HepG2 (cell line): ENCODE data around the gene FKBP10. TPM values are rescaled to one million over a fixed set of nuclear protein-coding genes. Genes with fewer than 3 reads are reported as not detected.

ENCODE experiments used
- BORCS8-MEF2B ChIP-seq: sonication (generic); formaldehyde crosslinking; IDR thresholded peaks from 2 replicates; pipeline ENCODE4 v1.8.0; 2022; ENCODE audit warnings: mild to moderate bottlenecking, missing genetic modification reagents
- CBX2 ChIP-seq, 2 experiments: fragments of 200-600 bp in 1 of 2; sonication (generic); formaldehyde crosslinking in 1 of 2; IDR thresholded peaks; 2 replicates each; pipeline versions ENCODE4 v1.7.0 to v1.8.1; 2018 to 2022; ENCODE audit warnings: low read depth in 2 of 2, low read length in 1 of 2, mild to moderate bottlenecking in 1 of 2, missing genetic modification reagents in 1 of 2
- HDAC1 ChIP-seq: sonication (generic); formaldehyde crosslinking; IDR thresholded peaks from 2 replicates; pipeline ENCODE4 v1.5.1; 2020; ENCODE audit warnings: mild to moderate bottlenecking, missing genetic modification reagents
- HNF4G ChIP-seq, 2 experiments: sonication (generic) in 1 of 2; formaldehyde crosslinking in 1 of 2; IDR thresholded peaks; 2 replicates each; pipeline versions ENCODE4 v1.4.0 to v1.6.1; 2011 to 2020; ENCODE audit warnings: borderline replicate concordance in 2 of 2, low read depth in 2 of 2, mild to moderate bottlenecking in 2 of 2, low read length in 1 of 2, missing genetic modification reagents in 1 of 2, moderate library complexity in 1 of 2
- HNRNPK ChIP-seq: fragments of 200-400 bp; formaldehyde crosslinking; IDR thresholded peaks from 2 replicates; pipeline ENCODE4 v1.6.1; 2018; ENCODE audit warnings: low read length, low read depth, moderate library complexity, mild to moderate bottlenecking; ENCODE audit not compliant: poor library complexity, severe bottlenecking
- MYNN ChIP-seq: sonication (generic); formaldehyde crosslinking; IDR thresholded peaks from 2 replicates; pipeline ENCODE4 v1.4.0; 2020; ENCODE audit warnings: mild to moderate bottlenecking, low read depth, missing genetic modification reagents
- ONECUT2 ChIP-seq: sonication (generic); formaldehyde crosslinking; IDR thresholded peaks from 2 replicates; pipeline ENCODE4 v1.4.0; 2020; ENCODE audit warnings: missing genetic modification reagents
- SYNCRIP ChIP-seq: fragments of 200-400 bp; formaldehyde crosslinking; IDR thresholded peaks from 2 replicates; pipeline ENCODE4 v1.6.1; 2018; ENCODE audit warnings: mild to moderate bottlenecking, low read depth, low read length; ENCODE audit not compliant: insufficient read depth
- TARDBP ChIP-seq: sonication (generic); formaldehyde crosslinking; IDR thresholded peaks from 2 replicates; pipeline ENCODE4 v1.8.0; 2022; ENCODE audit warnings: mild to moderate bottlenecking, missing genetic modification reagents
- ZNF232 ChIP-seq: sonication (generic); formaldehyde crosslinking; IDR thresholded peaks from 2 replicates; pipeline ENCODE4 v1.4.0; 2020; ENCODE audit warnings: missing genetic modification reagents, borderline replicate concordance
- ZNF850 ChIP-seq: sonication (generic); formaldehyde crosslinking; conservative IDR thresholded peaks from 2 replicates; pipeline ENCODE4 v1.9.0; 2021; ENCODE audit warnings: mild to moderate bottlenecking, missing genetic modification reagents
- ZSCAN29 ChIP-seq: sonication (generic); formaldehyde crosslinking; conservative IDR thresholded peaks from 2 replicates; pipeline ENCODE4 v1.4.0; 2020; ENCODE audit warnings: mild to moderate bottlenecking, missing genetic modification reagents
- polyA plus RNA-seq, 8 experiments: library from polyadenylated mRNA; depleted of rRNA in 3 of 8; stranded (reverse) in 7 of 8; unstranded in 1 of 8; fragments of >200 nt; fragmentation: Illumina TruSeq in 4 of 8; extraction: Trizol in 4 of 8; gene quantifications; 2 replicates each; pipeline versions ENCODE4 v1.2.1 to v1.2.3, GENCODE V29; 2011 to 2016; ENCODE audit warnings: low read depth in 4 of 8, missing spikeins in 1 of 8, mixed read lengths in 1 of 8; ENCODE audit not compliant: insufficient read depth in 1 of 8
- total RNA-seq, 5 experiments: library from RNA; depleted of rRNA; stranded (reverse); fragments of >200 nt; fragmentation: Illumina TruSeq; extraction: Trizol; gene quantifications; 2 replicates each; pipeline ENCODE4 v1.2.3, GENCODE V29; 2016; ENCODE audit warnings: low read depth in 1 of 5
- TF ChIP-seq, protein P1 (sequence below): sonication (generic); formaldehyde crosslinking; IDR thresholded peaks from 2 replicates; pipeline ENCODE4 v1.4.0; 2020; ENCODE audit warnings: missing genetic modification reagents, borderline replicate concordance
- TF ChIP-seq, protein P2 (sequence below): sonication (generic); formaldehyde crosslinking; IDR thresholded peaks from 2 replicates; pipeline ENCODE4 v1.4.0; 2020; ENCODE audit warnings: mild to moderate bottlenecking, low read depth, missing genetic modification reagents
- TF ChIP-seq, protein P3 (sequence below): sonication (generic); formaldehyde crosslinking; IDR thresholded peaks from 2 replicates; pipeline ENCODE4 v1.4.0; 2020; ENCODE audit warnings: mild to moderate bottlenecking, missing genetic modification reagents
- TF ChIP-seq, protein P4 (sequence below): sonication (generic); formaldehyde crosslinking; IDR thresholded peaks from 2 replicates; pipeline ENCODE4 v1.8.1; 2023; ENCODE audit warnings: mild to moderate bottlenecking, missing genetic modification reagents

The FKBP10 gene
- total and polyA plus RNA-seq, 2 of the 13 experiments (the other 11 are each of a cell fraction or from before 2014, with no cell fraction given): 149 to 573 TPM

DNA sequence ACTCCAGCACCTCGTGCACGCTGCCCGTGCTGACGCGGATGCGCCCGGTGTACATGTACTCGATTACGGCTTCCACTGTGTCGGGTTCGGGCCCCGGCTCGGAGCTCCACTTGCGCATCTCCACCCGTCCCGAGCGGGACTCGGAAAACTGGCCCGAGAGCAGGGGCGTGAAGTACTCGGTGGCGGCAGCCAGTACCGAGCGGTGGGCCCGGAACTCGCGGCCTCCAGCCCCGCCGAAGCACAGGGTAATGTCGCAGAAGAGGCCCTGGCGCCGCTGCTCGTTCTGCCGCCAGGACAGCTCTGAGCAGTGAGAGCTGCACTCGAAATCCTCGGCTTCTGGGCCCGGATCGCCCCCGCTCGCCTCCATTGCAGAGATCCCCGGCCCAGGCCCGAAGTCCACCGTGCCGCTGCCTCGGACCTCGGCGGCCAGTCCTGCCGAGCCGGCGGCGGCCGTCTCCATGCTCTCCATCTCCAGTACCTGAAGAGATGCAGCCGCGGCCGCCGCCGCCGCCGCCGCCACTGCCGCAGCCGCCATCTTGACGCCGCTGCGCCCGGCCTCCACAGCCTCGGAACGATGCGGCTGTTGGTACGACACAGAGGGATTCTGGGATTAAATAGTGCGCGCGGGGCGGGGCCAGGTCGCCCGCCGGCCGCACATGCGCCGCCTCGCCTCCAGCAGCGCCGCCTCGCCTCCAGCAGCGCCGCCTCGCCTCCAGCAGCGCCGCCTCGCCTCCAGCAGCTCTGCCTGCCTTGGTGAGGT, 52.2 kb downstream of the FKBP10 start, which contains the start of gene KLHL11 (continued):
- TF ChIP-seq CBX2 (IDR thresholded peaks at IDR 0.05; ENCODE audit: low read depth, low read length) (no peak), CBX2 (CRISPR knock-in tag; IDR thresholded peaks at IDR 0.05; ENCODE audit: low read depth) (no peak), MYNN (CRISPR knock-in tag) (no peak), ZSCAN29 (CRISPR knock-in tag) (peak; percentile 65; the same call in 1 of the 2 replicates), BORCS8-MEF2B (peak; percentile 68; the same call in 1 of the 2 replicates), ZNF850 (no peak), ONECUT2 (CRISPR knock-in tag) (no peak), TARDBP (CRISPR knock-in tag) (peak; percentile 76), HDAC1 (CRISPR knock-in tag) (peak; percentile 22; the same call in 1 of the 2 replicates), SYNCRIP (no peak), HNRNPK (peak; percentile 61), ZNF232 (CRISPR knock-in tag) (0 out of 2 replicates have a peak, but pooled peaks have one; percentile 56), HNF4G (IDR thresholded peaks at IDR 0.05; ENCODE audit: borderline replicate concordance, low read depth, low read length) (peak; percentile 29; the same call in 1 of the 2 replicates), HNF4G (CRISPR knock-in tag; IDR thresholded peaks at IDR 0.05; ENCODE audit: borderline replicate concordance, low read depth) (peak; percentile 49; the same call in 1 of the 2 replicates)
- TF ChIP-seq, protein P1, sequence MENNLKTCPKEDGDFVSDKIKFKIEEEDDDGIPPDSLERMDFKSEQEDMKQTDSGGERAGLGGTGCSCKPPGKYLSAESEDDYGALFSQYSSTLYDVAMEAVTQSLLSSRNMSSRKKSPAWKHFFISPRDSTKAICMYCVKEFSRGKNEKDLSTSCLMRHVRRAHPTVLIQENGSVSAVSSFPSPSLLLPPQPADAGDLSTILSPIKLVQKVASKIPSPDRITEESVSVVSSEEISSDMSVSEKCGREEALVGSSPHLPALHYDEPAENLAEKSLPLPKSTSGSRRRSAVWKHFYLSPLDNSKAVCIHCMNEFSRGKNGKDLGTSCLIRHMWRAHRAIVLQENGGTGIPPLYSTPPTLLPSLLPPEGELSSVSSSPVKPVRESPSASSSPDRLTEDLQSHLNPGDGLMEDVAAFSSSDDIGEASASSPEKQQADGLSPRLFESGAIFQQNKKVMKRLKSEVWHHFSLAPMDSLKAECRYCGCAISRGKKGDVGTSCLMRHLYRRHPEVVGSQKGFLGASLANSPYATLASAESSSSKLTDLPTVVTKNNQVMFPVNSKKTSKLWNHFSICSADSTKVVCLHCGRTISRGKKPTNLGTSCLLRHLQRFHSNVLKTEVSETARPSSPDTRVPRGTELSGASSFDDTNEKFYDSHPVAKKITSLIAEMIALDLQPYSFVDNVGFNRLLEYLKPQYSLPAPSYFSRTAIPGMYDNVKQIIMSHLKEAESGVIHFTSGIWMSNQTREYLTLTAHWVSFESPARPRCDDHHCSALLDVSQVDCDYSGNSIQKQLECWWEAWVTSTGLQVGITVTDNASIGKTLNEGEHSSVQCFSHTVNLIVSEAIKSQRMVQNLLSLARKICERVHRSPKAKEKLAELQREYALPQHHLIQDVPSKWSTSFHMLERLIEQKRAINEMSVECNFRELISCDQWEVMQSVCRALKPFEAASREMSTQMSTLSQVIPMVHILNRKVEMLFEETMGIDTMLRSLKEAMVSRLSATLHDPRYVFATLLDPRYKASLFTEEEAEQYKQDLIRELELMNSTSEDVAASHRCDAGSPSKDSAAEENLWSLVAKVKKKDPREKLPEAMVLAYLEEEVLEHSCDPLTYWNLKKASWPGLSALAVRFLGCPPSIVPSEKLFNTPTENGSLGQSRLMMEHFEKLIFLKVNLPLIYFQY: no peak; the same call in none of the 2 replicates
- TF ChIP-seq, protein P2, sequence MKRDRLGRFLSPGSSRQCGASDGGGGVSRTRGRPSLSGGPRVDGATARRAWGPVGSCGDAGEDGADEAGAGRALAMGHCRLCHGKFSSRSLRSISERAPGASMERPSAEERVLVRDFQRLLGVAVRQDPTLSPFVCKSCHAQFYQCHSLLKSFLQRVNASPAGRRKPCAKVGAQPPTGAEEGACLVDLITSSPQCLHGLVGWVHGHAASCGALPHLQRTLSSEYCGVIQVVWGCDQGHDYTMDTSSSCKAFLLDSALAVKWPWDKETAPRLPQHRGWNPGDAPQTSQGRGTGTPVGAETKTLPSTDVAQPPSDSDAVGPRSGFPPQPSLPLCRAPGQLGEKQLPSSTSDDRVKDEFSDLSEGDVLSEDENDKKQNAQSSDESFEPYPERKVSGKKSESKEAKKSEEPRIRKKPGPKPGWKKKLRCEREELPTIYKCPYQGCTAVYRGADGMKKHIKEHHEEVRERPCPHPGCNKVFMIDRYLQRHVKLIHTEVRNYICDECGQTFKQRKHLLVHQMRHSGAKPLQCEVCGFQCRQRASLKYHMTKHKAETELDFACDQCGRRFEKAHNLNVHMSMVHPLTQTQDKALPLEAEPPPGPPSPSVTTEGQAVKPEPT (CRISPR knock-in tag): peak; percentile 85
- TF ChIP-seq, protein P3, sequence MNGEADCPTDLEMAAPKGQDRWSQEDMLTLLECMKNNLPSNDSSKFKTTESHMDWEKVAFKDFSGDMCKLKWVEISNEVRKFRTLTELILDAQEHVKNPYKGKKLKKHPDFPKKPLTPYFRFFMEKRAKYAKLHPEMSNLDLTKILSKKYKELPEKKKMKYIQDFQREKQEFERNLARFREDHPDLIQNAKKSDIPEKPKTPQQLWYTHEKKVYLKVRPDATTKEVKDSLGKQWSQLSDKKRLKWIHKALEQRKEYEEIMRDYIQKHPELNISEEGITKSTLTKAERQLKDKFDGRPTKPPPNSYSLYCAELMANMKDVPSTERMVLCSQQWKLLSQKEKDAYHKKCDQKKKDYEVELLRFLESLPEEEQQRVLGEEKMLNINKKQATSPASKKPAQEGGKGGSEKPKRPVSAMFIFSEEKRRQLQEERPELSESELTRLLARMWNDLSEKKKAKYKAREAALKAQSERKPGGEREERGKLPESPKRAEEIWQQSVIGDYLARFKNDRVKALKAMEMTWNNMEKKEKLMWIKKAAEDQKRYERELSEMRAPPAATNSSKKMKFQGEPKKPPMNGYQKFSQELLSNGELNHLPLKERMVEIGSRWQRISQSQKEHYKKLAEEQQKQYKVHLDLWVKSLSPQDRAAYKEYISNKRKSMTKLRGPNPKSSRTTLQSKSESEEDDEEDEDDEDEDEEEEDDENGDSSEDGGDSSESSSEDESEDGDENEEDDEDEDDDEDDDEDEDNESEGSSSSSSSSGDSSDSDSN (CRISPR knock-in tag): peak; percentile 92
- TF ChIP-seq, protein P4, sequence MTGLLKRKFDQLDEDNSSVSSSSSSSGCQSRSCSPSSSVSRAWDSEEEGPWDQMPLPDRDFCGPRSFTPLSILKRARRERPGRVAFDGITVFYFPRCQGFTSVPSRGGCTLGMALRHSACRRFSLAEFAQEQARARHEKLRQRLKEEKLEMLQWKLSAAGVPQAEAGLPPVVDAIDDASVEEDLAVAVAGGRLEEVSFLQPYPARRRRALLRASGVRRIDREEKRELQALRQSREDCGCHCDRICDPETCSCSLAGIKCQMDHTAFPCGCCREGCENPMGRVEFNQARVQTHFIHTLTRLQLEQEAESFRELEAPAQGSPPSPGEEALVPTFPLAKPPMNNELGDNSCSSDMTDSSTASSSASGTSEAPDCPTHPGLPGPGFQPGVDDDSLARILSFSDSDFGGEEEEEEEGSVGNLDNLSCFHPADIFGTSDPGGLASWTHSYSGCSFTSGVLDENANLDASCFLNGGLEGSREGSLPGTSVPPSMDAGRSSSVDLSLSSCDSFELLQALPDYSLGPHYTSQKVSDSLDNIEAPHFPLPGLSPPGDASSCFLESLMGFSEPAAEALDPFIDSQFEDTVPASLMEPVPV (CRISPR knock-in tag): peak; percentile 79; the same call in 1 of the 2 replicates
